Fibroblast of the aortic adventitia (primary cell): ENCODE results near the gene CACNA2D3. TPM values are rescaled to one million over a fixed set of nuclear protein-coding genes. Genes with fewer than 3 reads are reported as not detected.

Experiments
- DNase-seq: peaks from one replicate; pipeline ENCODE4 v3.0.0-alpha.2; 2010; ENCODE audit warnings: low read depth
- H3K4me3 ChIP-seq: 2 replicates; pipeline ENCODE4 v1.5.1; 2011; ENCODE audit warnings: low read depth, mild to moderate bottlenecking, control low read depth, low read length, moderate library complexity
- total RNA-seq: library from RNA; depleted of rRNA; stranded (reverse); fragments of >200 nt; gene quantifications from 2 replicates; pipeline ENCODE4 v1.2.3, GENCODE V29; 2012; ENCODE audit warnings: low replicate concordance
- TF ChIP-seq, protein P1 (sequence below): IDR thresholded peaks from 2 replicates; pipeline ENCODE4 v1.5.1; 2011; ENCODE audit warnings: mild to moderate bottlenecking, low read length, control low read depth, inconsistent platforms; ENCODE audit not compliant: insufficient read depth

The CACNA2D3 gene
- total RNA-seq, 1 donor = 0.45 TPM

DNA sequence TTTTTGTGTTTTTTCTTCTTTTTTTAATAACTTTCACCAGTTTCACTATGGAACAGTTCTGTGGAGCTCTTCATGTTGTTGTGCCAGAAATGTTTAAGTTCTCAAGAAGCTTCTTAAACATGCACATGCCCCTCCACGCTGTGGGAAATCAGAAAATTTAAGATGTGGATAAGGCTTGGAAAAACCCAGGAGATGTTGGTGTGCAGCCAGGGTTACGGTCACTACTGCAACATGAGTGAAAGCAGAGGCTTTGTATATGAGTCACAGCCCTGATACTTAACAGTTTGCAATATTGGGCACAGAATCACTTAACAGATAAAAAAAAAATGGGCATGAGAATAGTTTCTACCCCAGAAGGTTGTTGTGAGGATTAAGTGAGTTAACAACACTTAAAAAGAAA lies 405.6 kb downstream of the CACNA2D3 start:
- peak; percentile 8 for DNase-seq
- H3K4me3 ChIP-seq = no peak overlapping the region
- TF ChIP-seq, protein P1, sequence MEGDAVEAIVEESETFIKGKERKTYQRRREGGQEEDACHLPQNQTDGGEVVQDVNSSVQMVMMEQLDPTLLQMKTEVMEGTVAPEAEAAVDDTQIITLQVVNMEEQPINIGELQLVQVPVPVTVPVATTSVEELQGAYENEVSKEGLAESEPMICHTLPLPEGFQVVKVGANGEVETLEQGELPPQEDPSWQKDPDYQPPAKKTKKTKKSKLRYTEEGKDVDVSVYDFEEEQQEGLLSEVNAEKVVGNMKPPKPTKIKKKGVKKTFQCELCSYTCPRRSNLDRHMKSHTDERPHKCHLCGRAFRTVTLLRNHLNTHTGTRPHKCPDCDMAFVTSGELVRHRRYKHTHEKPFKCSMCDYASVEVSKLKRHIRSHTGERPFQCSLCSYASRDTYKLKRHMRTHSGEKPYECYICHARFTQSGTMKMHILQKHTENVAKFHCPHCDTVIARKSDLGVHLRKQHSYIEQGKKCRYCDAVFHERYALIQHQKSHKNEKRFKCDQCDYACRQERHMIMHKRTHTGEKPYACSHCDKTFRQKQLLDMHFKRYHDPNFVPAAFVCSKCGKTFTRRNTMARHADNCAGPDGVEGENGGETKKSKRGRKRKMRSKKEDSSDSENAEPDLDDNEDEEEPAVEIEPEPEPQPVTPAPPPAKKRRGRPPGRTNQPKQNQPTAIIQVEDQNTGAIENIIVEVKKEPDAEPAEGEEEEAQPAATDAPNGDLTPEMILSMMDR = no peak

DNA sequence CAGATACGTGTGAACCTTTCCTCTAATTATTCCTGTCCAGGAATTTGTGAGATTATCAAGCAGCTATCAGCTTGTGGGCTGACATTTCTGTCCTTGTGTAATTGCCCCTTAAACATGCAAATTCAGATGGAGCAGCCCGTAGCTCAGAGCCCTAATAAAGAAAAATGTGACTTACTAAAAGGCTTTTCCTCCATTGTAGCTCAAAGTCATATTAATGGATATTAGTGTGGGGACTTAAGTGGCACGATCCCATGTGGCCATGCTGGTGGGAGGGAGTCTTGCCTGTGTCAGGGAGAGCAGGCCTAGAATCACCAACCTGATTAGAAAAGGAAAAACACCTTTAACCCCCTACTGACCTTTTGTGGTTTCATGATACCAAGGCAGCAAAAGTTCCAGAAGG lies 406.3 kb downstream of the CACNA2D3 start:
- no peak overlapping the region for H3K4me3 ChIP-seq
- DNase-seq = no peak
- TF ChIP-seq, protein P1 = no peak

DNA sequence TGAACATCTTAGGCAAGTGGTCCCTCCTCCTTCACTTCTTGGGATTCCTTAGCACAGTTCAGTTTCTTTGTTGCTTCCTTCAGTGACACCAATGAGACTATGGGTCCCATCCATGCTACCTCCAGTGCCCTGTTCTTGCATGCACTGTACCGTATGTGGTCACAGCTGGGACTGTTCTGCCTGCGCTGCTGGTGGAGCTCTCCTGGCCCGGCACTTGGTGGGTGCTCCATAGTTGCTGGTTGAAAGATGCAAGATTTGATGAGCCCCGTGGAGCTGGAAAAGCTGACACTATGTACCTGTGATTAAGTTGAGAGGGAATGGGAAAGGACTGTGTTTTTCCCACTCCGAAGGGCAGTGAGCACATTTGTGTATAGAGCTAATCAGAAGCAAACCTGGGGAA lies 407.7 kb downstream of the CACNA2D3 start:
- DNase-seq = no peak
- TF ChIP-seq, protein P1 = no peak
- H3K4me3 ChIP-seq = no peak overlapping the region

DNA sequence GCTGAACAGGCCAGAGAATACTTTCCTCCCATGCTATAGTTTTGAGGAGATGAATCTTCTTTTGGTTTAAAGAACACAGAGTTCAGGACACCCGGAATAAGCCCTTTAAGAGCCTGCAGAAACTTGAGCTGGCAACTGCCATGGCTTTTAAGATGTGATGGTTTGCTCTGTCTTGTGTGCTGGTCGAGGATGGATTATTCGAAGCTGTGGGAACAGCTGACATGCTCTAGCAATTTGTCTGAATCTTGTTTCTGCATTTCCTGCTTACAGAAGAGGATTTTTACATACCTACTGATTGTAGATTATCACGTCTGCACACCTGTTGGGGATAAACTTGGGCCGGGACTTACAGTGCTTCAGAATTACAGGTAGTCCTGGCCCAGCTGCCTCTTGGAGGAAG lies 408.6 kb downstream of the CACNA2D3 start:
- TF ChIP-seq, protein P1 = no peak
- no peak for DNase-seq
- H3K4me3 ChIP-seq = no peak overlapping the region

DNA sequence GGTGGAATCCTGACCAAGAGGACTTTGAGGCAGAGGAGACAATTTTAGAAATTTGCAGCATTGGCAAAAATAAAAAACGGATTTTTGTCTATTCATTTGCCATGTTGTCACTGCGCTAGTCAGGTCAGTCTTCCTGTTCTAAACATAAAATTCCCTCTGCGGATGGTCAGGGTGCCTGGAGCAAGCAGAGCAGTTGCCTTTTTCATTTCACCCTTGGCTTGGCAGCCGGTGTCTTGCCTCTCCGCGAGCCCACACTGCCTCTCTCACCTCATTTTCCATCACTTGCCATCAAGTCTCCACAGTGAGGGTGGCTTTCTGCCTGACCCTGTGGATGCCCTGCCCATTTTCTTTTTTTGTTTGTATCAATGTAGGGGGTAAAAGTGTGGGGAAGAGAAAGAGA lies 409.4 kb downstream of the CACNA2D3 start:
- DNase-seq = no peak
- TF ChIP-seq, protein P1 = no peak
- no peak overlapping the region for H3K4me3 ChIP-seq

DNA sequence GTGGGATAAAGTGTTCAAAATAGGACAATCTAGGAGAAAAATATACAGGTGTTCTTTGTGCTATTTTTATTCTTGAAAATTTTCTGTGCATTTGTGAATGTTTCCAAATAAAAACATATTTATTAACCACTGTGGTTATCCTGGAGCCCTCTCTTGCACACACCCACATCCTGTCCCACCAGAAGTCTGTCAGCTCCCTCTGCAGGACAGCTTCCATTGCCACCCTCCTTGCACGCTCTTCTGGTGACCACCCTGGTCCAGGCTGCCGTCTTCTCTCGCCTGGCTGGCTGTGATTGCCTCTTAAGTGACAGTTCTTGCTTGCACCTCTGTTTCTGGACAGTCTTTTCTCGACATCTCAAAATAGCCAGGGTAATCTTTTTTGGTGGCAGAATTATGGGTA lies 411.5 kb downstream of the CACNA2D3 start:
- no peak overlapping the region for H3K4me3 ChIP-seq
- no peak for DNase-seq
- TF ChIP-seq, protein P1 = no peak

DNA sequence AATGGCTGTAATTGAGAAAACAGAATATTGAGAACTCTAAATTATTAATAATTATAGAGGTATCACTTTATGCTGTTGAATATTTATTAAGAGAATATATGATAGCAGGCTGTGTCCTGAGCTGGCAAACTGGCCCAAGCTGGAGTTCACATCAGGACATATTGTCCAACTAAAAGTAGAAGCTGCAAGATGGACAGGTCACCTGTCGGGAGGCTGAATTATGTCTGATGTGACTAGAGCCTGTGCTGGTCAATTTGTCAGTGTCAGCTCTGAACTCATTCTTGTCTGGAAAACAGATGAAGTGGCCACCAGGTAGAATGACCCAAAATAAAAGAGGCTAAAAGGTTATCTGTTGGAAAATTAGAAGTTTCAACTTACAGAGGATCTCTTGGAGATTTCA lies 413.3 kb downstream of the CACNA2D3 start:
- no peak overlapping the region for H3K4me3 ChIP-seq
- DNase-seq = no peak
- TF ChIP-seq, protein P1 = no peak
